HEK293 (cell line): ENCODE data around the gene MAMDC2.

Experiments
- REST ChIP-seq: fragments of 450-650 bp; formaldehyde crosslinking; IDR thresholded peaks from 2 replicates; pipeline ENCODE4 v1.5.1; 2016; ENCODE audit warnings: missing biosample characterization, missing genetic modification characterization
- SCRT2 ChIP-seq: fragments of 450-650 bp; formaldehyde crosslinking; IDR thresholded peaks from 2 replicates; pipeline ENCODE4 v1.5.1; 2016; ENCODE audit warnings: missing biosample characterization, missing genetic modification characterization
- ZNF121 ChIP-seq: fragments of 450-650 bp; formaldehyde crosslinking; IDR thresholded peaks from 2 replicates; pipeline ENCODE4 v1.5.1; 2016; ENCODE audit warnings: missing biosample characterization, missing genetic modification characterization
- ZNF274 ChIP-seq, 2 experiments: fragments of 200-500 bp in 1 of 2; fragments of 450-650 bp in 1 of 2; sonication (Bioruptor generic) in 1 of 2; formaldehyde crosslinking in 1 of 2; IDR thresholded peaks; 2 replicates each; pipeline versions ENCODE4 v1.5.1 to v1.6.1; 2014 to 2016; ENCODE audit warnings: borderline replicate concordance in 1 of 2, inconsistent platforms in 1 of 2, low read length in 1 of 2, missing biosample characterization in 1 of 2, missing genetic modification characterization in 1 of 2
- ZNF350 ChIP-seq: fragments of 450-650 bp; formaldehyde crosslinking; IDR thresholded peaks from 2 replicates; pipeline ENCODE4 v1.5.0; 2017; ENCODE audit warnings: missing biosample characterization, mild to moderate bottlenecking, missing genetic modification characterization
- ZNF416 ChIP-seq: fragments of 450-650 bp; formaldehyde crosslinking; IDR thresholded peaks from 2 replicates; pipeline ENCODE4 v1.5.1; 2016; ENCODE audit warnings: missing biosample characterization, missing genetic modification characterization
- ZNF658 ChIP-seq: fragments of 450-650 bp; formaldehyde crosslinking; IDR thresholded peaks from 2 replicates; pipeline ENCODE4; 2016; ENCODE audit warnings: missing biosample characterization, missing genetic modification characterization
- ZNF670 ChIP-seq: fragments of 450-650 bp; formaldehyde crosslinking; IDR thresholded peaks from 2 replicates; pipeline ENCODE4 v1.5.1; 2016; ENCODE audit warnings: missing biosample characterization, missing genetic modification characterization, low read depth
- ZNF785 ChIP-seq: fragments of 450-650 bp; formaldehyde crosslinking; IDR thresholded peaks from 2 replicates; pipeline ENCODE4 v1.5.1; 2016; ENCODE audit warnings: missing biosample characterization, missing genetic modification characterization
- ZNF792 ChIP-seq: fragments of 450-650 bp; formaldehyde crosslinking; IDR thresholded peaks from 2 replicates; pipeline ENCODE4 v1.5.1; 2016; ENCODE audit warnings: missing biosample characterization, missing genetic modification characterization
- TF ChIP-seq, protein P1 (sequence below): fragments of 450-650 bp; formaldehyde crosslinking; IDR thresholded peaks from 2 replicates; pipeline ENCODE4 v1.5.1; 2016; ENCODE audit warnings: missing biosample characterization, missing genetic modification characterization

DNA sequence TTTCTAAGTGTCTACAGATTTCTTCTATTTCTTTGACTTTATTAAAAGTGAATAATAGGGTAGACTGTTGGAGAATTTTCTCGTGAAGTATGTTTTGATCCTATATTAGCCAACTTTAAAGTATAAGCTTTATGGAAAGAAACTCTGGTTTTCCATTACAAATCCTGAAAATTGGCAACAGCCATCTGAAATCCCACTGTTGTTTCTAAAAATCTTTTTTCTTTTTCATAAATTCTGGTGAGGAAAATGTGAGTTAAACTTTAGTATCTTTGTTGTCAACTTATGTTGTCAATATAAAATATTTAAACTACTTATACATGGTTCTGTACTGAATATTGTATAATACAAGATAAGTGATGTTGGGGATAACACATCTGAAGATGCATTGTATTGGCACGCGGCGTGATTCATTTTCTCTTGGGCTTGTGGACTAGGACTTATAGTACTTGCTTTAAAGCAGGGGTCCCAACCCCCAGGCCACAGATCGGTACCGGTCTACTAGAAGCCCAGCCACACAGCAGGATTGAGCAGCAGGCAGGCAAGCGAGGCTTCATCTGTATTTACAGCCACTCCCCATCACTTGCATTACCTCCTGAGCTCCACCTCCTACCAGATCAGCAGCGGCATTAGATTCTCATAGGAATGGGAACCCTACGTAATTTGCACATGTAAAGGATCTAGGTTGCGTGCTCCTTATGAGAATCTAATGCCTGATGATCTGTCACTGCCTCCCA lies 12.7 kb downstream of the MAMDC2 start:
- TF ChIP-seq REST (no peak), ZNF792 (tag by site-specific recombination) (no peak), ZNF416 (no peak), ZNF670 (no peak), ZNF350 (no peak), ZNF274 (IDR thresholded peaks at IDR 0.05; ENCODE audit: low read length) (no peak), ZNF274 (tag by site-specific recombination; IDR thresholded peaks at IDR 0.05; ENCODE audit: borderline replicate concordance) (no peak), ZNF121 (no peak), ZNF785 (no peak), SCRT2 (tag by site-specific recombination) (no peak), ZNF658 (tag by site-specific recombination) (no peak)
- TF ChIP-seq, protein P1, sequence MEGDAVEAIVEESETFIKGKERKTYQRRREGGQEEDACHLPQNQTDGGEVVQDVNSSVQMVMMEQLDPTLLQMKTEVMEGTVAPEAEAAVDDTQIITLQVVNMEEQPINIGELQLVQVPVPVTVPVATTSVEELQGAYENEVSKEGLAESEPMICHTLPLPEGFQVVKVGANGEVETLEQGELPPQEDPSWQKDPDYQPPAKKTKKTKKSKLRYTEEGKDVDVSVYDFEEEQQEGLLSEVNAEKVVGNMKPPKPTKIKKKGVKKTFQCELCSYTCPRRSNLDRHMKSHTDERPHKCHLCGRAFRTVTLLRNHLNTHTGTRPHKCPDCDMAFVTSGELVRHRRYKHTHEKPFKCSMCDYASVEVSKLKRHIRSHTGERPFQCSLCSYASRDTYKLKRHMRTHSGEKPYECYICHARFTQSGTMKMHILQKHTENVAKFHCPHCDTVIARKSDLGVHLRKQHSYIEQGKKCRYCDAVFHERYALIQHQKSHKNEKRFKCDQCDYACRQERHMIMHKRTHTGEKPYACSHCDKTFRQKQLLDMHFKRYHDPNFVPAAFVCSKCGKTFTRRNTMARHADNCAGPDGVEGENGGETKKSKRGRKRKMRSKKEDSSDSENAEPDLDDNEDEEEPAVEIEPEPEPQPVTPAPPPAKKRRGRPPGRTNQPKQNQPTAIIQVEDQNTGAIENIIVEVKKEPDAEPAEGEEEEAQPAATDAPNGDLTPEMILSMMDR (tag by site-specific recombination), result no peak
